Measurements from ENCODE around the gene HPD.

DNA sequence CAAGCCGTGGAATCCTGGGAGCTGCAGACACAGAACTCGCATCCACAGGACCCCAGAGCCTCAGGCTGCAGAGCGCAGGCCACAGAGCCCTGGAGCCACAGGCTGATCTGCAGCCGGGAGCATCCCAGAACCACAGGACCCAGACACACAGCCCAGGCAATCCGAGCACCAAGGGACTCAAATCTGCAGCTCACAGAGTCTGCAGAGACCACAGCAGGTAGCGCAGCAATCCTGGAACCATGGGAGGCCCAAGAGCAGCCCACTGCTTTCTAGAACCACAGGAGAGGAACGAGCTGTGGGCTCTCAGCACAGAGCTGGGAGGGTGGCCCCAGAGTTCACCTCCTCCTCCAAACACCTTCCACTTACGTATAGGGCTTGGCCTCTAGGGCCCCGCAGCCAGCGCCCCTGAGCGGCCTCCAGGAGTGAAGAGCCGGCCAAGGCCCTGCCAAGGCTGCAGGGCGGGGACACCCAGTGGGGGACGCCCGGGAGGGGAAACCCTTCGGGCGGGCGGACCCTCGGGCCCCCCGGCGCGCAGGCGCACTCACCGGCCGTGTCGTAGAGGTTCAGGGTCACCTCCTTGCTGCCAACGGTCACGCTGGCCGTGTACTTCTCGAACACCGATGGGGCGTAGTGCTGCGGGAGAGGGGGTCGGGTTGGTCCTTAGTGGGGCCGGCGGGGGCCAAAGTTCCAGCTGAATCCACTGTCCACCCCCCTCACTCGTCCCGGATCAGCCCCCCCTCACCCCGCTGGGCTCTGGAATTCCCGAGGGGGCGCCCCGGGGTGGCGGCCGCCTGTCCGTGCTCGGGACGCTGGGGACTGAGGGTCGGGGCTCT is 65.8 kb downstream of the HPD start:
- TF ChIP-seq, protein P1, sequence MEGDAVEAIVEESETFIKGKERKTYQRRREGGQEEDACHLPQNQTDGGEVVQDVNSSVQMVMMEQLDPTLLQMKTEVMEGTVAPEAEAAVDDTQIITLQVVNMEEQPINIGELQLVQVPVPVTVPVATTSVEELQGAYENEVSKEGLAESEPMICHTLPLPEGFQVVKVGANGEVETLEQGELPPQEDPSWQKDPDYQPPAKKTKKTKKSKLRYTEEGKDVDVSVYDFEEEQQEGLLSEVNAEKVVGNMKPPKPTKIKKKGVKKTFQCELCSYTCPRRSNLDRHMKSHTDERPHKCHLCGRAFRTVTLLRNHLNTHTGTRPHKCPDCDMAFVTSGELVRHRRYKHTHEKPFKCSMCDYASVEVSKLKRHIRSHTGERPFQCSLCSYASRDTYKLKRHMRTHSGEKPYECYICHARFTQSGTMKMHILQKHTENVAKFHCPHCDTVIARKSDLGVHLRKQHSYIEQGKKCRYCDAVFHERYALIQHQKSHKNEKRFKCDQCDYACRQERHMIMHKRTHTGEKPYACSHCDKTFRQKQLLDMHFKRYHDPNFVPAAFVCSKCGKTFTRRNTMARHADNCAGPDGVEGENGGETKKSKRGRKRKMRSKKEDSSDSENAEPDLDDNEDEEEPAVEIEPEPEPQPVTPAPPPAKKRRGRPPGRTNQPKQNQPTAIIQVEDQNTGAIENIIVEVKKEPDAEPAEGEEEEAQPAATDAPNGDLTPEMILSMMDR (conservative IDR thresholded peaks at IDR 0.05 in 1 of 2, IDR thresholded peaks at IDR 0.05 in 1 of 2; ENCODE audit: low read depth in 1 of 2, low read length in 2 of 2): no peak
- no peak for TF ChIP-seq EZH2 (IDR thresholded peaks at IDR 0.05; ENCODE audit: low read length, missing control alignments)

Measured in fibroblast of lung (primary cell).